DND-41 (cell line): ENCODE measurements around the gene TEAD1.

ENCODE experiments used
- CTCF ChIP-seq: IDR thresholded peaks from 2 replicates; pipeline ENCODE4 v1.5.1; 2012; ENCODE audit warnings: borderline replicate concordance, low read length, moderate library complexity, mild to moderate bottlenecking; ENCODE audit not compliant: poor library complexity, severe bottlenecking; ENCODE audit errors: extremely low read depth
- EZH2 ChIP-seq: IDR thresholded peaks from 3 replicates; pipeline ENCODE4 v1.6.1; 2012; ENCODE audit warnings: borderline replicate concordance, low read depth, mild to moderate bottlenecking, moderate library complexity, low read length, inconsistent platforms; ENCODE audit not compliant: severe bottlenecking

GRCh38 chr11:12767027-12767426 is 92.8 kb downstream of the TEAD1 start:
- TF ChIP-seq CTCF (no peak), EZH2 (no peak)
